ENCODE results near the gene TRIM34. TPM values are rescaled to one million over a fixed set of nuclear protein-coding genes. Genes with fewer than 3 reads are reported as not detected.
"Not testable (repeated sequence)": the region's sequence is repeated elsewhere in the genome, so short reads cannot be mapped to it uniquely, and the experiment has no call there.

The TRIM34 gene
- total RNA-seq, 1 experiment from 2014 or later, result 8.0 TPM

- DNase-seq (ENCODE audit: low read depth), result no peak
Measured at GRCh38 chr11:5621580-5621979, 3.2 kb upstream of the TRIM34 start.

GRCh38 chr11:5622802-5623201 is 2.0 kb upstream of the TRIM34 start:
- DNase-seq (ENCODE audit: low read depth), result no peak

- DNase-seq (ENCODE audit: low read depth), result no peak
Measured at GRCh38 chr11:5625281-5625680, 480 bp downstream of the TRIM34 start.

GRCh38 chr11:5626196-5626595 is 1.4 kb downstream of the TRIM34 start:
- DNase-seq (ENCODE audit: low read depth), result peak; percentile 8

- no peak for DNase-seq (ENCODE audit: low read depth)
Measured at GRCh38 chr11:5631417-5631816, 6.6 kb downstream of the TRIM34 start.

GRCh38 chr11:5631969-5632635 is 7.3 kb downstream of the TRIM34 start:
- DNase-seq (ENCODE audit: low read depth), result peak; percentile 7

- DNase-seq (ENCODE audit: low read depth), result no peak
Measured at GRCh38 chr11:5639953-5640352, 15.2 kb downstream of the TRIM34 start.

- DNase-seq (ENCODE audit: low read depth), result no peak
Measured at GRCh38 chr11:5643585-5643984, 18.8 kb downstream of the TRIM34 start.

- no peak for DNase-seq (ENCODE audit: low read depth)
Measured at GRCh38 chr11:5646139-5646538, 21.3 kb downstream of the TRIM34 start.

- no peak for DNase-seq (ENCODE audit: low read depth)
Measured at GRCh38 chr11:5655474-5655873, 30.7 kb downstream of the TRIM34 start.

GRCh38 chr11:5656956-5657355 is 32.2 kb downstream of the TRIM34 start:
- not testable (repeated sequence) for DNase-seq (ENCODE audit: low read depth)

GRCh38 chr11:5658318-5658717 is 33.5 kb downstream of the TRIM34 start:
- no peak for DNase-seq (ENCODE audit: low read depth)

GRCh38 chr11:5663511-5663910 is 38.7 kb downstream of the TRIM34 start:
- no peak for DNase-seq (ENCODE audit: low read depth)

- DNase-seq (ENCODE audit: low read depth), result no peak
Measured at GRCh38 chr11:5665051-5665570, 40.3 kb downstream of the TRIM34 start.

GRCh38 chr11:5665746-5666401 is 41.1 kb downstream of the TRIM34 start:
- no peak for DNase-seq (ENCODE audit: low read depth)

- no peak for DNase-seq (ENCODE audit: low read depth)
Measured at GRCh38 chr11:5666402-5666793, 41.6 kb downstream of the TRIM34 start.

- no peak for DNase-seq (ENCODE audit: low read depth)
Measured at GRCh38 chr11:5671831-5672230, 47.0 kb downstream of the TRIM34 start.

- DNase-seq (ENCODE audit: low read depth), result no peak
Measured at GRCh38 chr11:5674391-5674790, 49.6 kb downstream of the TRIM34 start.

GRCh38 chr11:5679811-5680210 is 55.0 kb downstream of the TRIM34 start:
- DNase-seq (ENCODE audit: low read depth), result no peak

GRCh38 chr11:5682890-5683441 is 58.2 kb downstream of the TRIM34 start:
- not testable (repeated sequence) for DNase-seq (ENCODE audit: low read depth)

GRCh38 chr11:5683620-5684019 is 58.8 kb downstream of the TRIM34 start:
- not testable (repeated sequence) for DNase-seq (ENCODE audit: low read depth)

- no peak for DNase-seq (ENCODE audit: low read depth)
Measured at GRCh38 chr11:5684036-5684645, 59.3 kb downstream of the TRIM34 start.
